BJ (cell line): ENCODE data around the gene ZNF267. TPM values are rescaled to one million over a fixed set of nuclear protein-coding genes. Genes with fewer than 3 reads are reported as not detected.
"Not testable (repeated sequence)": the region's sequence is repeated elsewhere in the genome, so short reads cannot be mapped to it uniquely, and the experiment has no call there.

Experiments
- CTCF ChIA-PET: fragments of 350-600 bp; formaldehyde crosslinking; extraction: SDS; loops from one replicate; lab custom pipeline; 2021; ENCODE audit warnings: antibody characterized with exemption, inconsistent platforms; lab: Yijun Ruan, JAX
- POLR2A ChIA-PET: fragments of 300-600 bp; sonication (Branson Sonifier 250); formaldehyde crosslinking; extraction: SDS; loops from one replicate; lab custom pipeline; 2021; ENCODE audit warnings: antibody characterized with exemption; lab: Charles Lee
- DNase-seq: peaks from one replicate; pipeline ENCODE4 v3.0.0-alpha.2; 2011; ENCODE audit warnings: low read depth
- H3K27me3 ChIP-seq: 2 replicates; pipeline ENCODE4 v1.6.0; 2011; ENCODE audit warnings: low read length; ENCODE audit not compliant: control insufficient read depth, insufficient read depth
- H3K36me3 ChIP-seq: 2 replicates; pipeline ENCODE4 v1.5.1; 2011; ENCODE audit warnings: low read length; ENCODE audit not compliant: control insufficient read depth, insufficient read depth
- H3K4me3 ChIP-seq: 2 replicates; pipeline ENCODE4 v1.5.1; 2011; ENCODE audit warnings: low read depth, mild to moderate bottlenecking, control low read depth, low read length
- CTCF ChIP-seq: IDR thresholded peaks from 2 replicates; pipeline ENCODE4 v1.5.1; 2011; ENCODE audit warnings: low read depth, mild to moderate bottlenecking, control low read depth, inconsistent platforms, low read length, moderate library complexity; ENCODE audit not compliant: insufficient read depth
- polyA plus RNA-seq: library from polyadenylated mRNA; depleted of rRNA; stranded (reverse); fragments of >200 nt; gene quantifications from 2 replicates; pipeline ENCODE4 v1.2.3, GENCODE V29; 2011

The ZNF267 gene
- polyA plus RNA-seq, 1 experiment, result 1.4 TPM

- CTCF ChIA-PET, result no interaction called here
- DNase-seq, result no peak
- Histone ChIP-seq H3K4me3 (no peak overlapping the region), H3K27me3 (no peaks in the 10 kb centered on the region), H3K36me3 (peaks cover 5% of the 10 kb centered on the region)
- TF ChIP-seq CTCF, result no peak
- POLR2A ChIA-PET, result no interaction called here
Measured at GRCh38 chr16:31897283-31897682, 23.7 kb downstream of the ZNF267 start.

- H3K36me3 ChIP-seq, result peaks cover 5% of the 10 kb centered on the region
- TF ChIP-seq CTCF, result no peak
- no peak overlapping the region for H3K4me3 ChIP-seq
- DNase-seq, result no peak
- ChIA-PET CTCF (no interaction called here), POLR2A (no interaction called here)
- no peaks in the 10 kb centered on the region for H3K27me3 ChIP-seq
Measured at GRCh38 chr16:31899505-31899904, 25.9 kb downstream of the ZNF267 start.

- H3K27me3 ChIP-seq, H3K36me3 ChIP-seq, H3K4me3 ChIP-seq, POLR2A ChIA-PET, DNase-seq, CTCF ChIA-PET: not testable (repeated sequence)
Measured at GRCh38 chr16:31904571-31904970, 31.0 kb downstream of the ZNF267 start.

GRCh38 chr16:31913668-31914067 lies 40.1 kb downstream of the ZNF267 start:
- ChIA-PET CTCF (no interaction called here), POLR2A (no interaction called here)
- no peak for TF ChIP-seq CTCF
- no peak for DNase-seq
- no peaks in the 10 kb centered on the region for H3K27me3 ChIP-seq
- H3K4me3 ChIP-seq, result no peak overlapping the region
- peaks cover 9% of the 10 kb centered on the region for H3K36me3 ChIP-seq

GRCh38 chr16:31916056-31916488 lies 42.5 kb downstream of the ZNF267 start:
- ChIA-PET POLR2A (no interaction called here), CTCF (no interaction called here)
- TF ChIP-seq CTCF, result no peak
- H3K27me3 ChIP-seq, result no peaks in the 10 kb centered on the region
- no peak overlapping the region for H3K4me3 ChIP-seq
- no peak for DNase-seq
- peaks cover 9% of the 10 kb centered on the region for H3K36me3 ChIP-seq

- CTCF ChIA-PET, result no interaction called here
- Histone ChIP-seq H3K4me3 (no peak overlapping the region), H3K36me3 (peaks cover 2% of the 10 kb centered on the region; the same call in 1 of the 2 replicates), H3K27me3 (no peaks in the 10 kb centered on the region)
- DNase-seq, result no peak
- TF ChIP-seq CTCF, result no peak
- POLR2A ChIA-PET, result no interaction called here
Measured at GRCh38 chr16:31920373-31920772, 46.8 kb downstream of the ZNF267 start.

- H3K36me3 ChIP-seq, H3K27me3 ChIP-seq, H3K4me3 ChIP-seq, CTCF ChIA-PET, POLR2A ChIA-PET, DNase-seq: not testable (repeated sequence)
Measured at GRCh38 chr16:31951806-31952205, 78.2 kb downstream of the ZNF267 start.

- H3K27me3 ChIP-seq, H3K4me3 ChIP-seq, POLR2A ChIA-PET, H3K36me3 ChIP-seq, DNase-seq, CTCF ChIA-PET: not testable (repeated sequence)
Measured at GRCh38 chr16:31952206-31952605, 78.6 kb downstream of the ZNF267 start.

- H3K36me3 ChIP-seq, POLR2A ChIA-PET, H3K27me3 ChIP-seq, CTCF ChIA-PET, DNase-seq, H3K4me3 ChIP-seq: not testable (repeated sequence)
Measured at GRCh38 chr16:31956221-31956620, 82.6 kb downstream of the ZNF267 start.
